Endothelial cell of umbilical vein (primary cell): Measurements from ENCODE around the gene TPMT. TPM values are rescaled to one million over a fixed set of nuclear protein-coding genes. Genes with fewer than 3 reads are reported as not detected.

ENCODE experiments used
- BruUV-seq: library from RNA; stranded (reverse); fragments of 400-500 nt; replicated peaks from 2 replicates; lab custom pipeline; 2021; lab: Mats Ljungman, UMichigan
- CTCF ChIA-PET: fragments of 300-600, 350-600 bp; sonication (Branson Sonifier 250); formaldehyde crosslinking; loops from one replicate; lab custom pipeline; 2021; ENCODE audit warnings: antibody characterized with exemption, inconsistent platforms; lab: Charles Lee
- POLR2A ChIA-PET: fragments of 300-600, 350-600 bp; sonication (Branson Sonifier 250); formaldehyde crosslinking; loops from one replicate; lab custom pipeline; 2021; ENCODE audit warnings: antibody characterized with exemption, inconsistent platforms; lab: Charles Lee
- DNase-seq: peaks from one replicate; pipeline ENCODE4 v3.0.0-alpha.2; 2011; ENCODE audit warnings: low read depth, low spot score
- FAIRE-seq: peaks from 2 replicates; lab custom pipeline; 2011; peaks lifted over from hg19 to GRCh38; lab: Jason Lieb, UNC
- H2AFZ ChIP-seq: 2 replicates; pipeline ENCODE4 v1.6.0; 2012; ENCODE audit warnings: low read depth, low read length, control low read depth, inconsistent platforms
- H3K27ac ChIP-seq: 2 replicates; pipeline ENCODE4 v1.5.1; 2011; ENCODE audit warnings: low read depth, mild to moderate bottlenecking, control low read depth, low read length, moderate library complexity; ENCODE audit not compliant: insufficient read depth
- H3K27me3 ChIP-seq, 2 experiments: 2 replicates each; pipeline versions ENCODE4 v1.6.0 to v1.6.1; 2011; ENCODE audit warnings: low read length in 2 of 2, mixed read lengths in 1 of 2; ENCODE audit not compliant: control insufficient read depth in 2 of 2, insufficient read depth in 2 of 2
- H3K36me3 ChIP-seq, 2 experiments: 2 replicates in 1 of 2; 3 replicates in 1 of 2; pipeline ENCODE4 v1.5.1; 2011; ENCODE audit warnings: low read length in 2 of 2, mild to moderate bottlenecking in 1 of 2, moderate library complexity in 1 of 2; ENCODE audit not compliant: control insufficient read depth in 2 of 2, insufficient read depth in 2 of 2; ENCODE audit errors: extremely low read depth in 1 of 2
- H3K4me1 ChIP-seq: 3 replicates; pipeline ENCODE4 v1.5.1; 2011; ENCODE audit warnings: mild to moderate bottlenecking, low read length; ENCODE audit not compliant: control insufficient read depth, insufficient read depth; ENCODE audit errors: extremely low read depth
- H3K4me2 ChIP-seq: 2 replicates; pipeline ENCODE4 v1.6.1; 2011; ENCODE audit warnings: low read length, control low read depth, mixed read lengths; ENCODE audit not compliant: insufficient read depth
- H3K4me3 ChIP-seq, 3 experiments: fragments of 200-600 bp in 1 of 3; sonication (generic), shearing (Covaris generic) in 1 of 3; replicated peaks in 1 of 3; 2 replicates each; pipeline ENCODE4 v1.5.1; 2011 to 2016; ENCODE audit warnings: control low read depth in 3 of 3, low read length in 3 of 3, mild to moderate bottlenecking in 2 of 3, inconsistent platforms in 1 of 3, low read depth in 1 of 3, moderate library complexity in 1 of 3; ENCODE audit not compliant: insufficient read depth in 1 of 3
- H3K79me2 ChIP-seq: 2 replicates; pipeline ENCODE4 v1.6.0; 2012; ENCODE audit warnings: low read length, inconsistent platforms; ENCODE audit not compliant: control insufficient read depth, insufficient read depth
- H3K9ac ChIP-seq: replicated peaks from 2 replicates; pipeline ENCODE3; 2011; ENCODE audit warnings: low read length, control low read depth; ENCODE audit not compliant: insufficient read depth; ENCODE audit errors: extremely low read depth
- H3K9me1 ChIP-seq: replicated peaks from 3 replicates; pipeline ENCODE4 v1.6.0; 2011; ENCODE audit warnings: mild to moderate bottlenecking, low read length; ENCODE audit not compliant: control insufficient read depth, insufficient read depth; ENCODE audit errors: extremely low read depth
- H3K9me3 ChIP-seq: replicated peaks from 2 replicates; pipeline ENCODE4 v1.5.1; 2012; ENCODE audit warnings: low read length, inconsistent platforms; ENCODE audit not compliant: control insufficient read depth, insufficient read depth
- H4K20me1 ChIP-seq: replicated peaks from 2 replicates; pipeline ENCODE3; 2011; ENCODE audit warnings: mild to moderate bottlenecking, low read length; ENCODE audit not compliant: control insufficient read depth, insufficient read depth; ENCODE audit errors: extremely low read depth
- CTCF ChIP-seq, 2 donors: IDR thresholded peaks; 1 replicate in 1 of 2; 2 replicates in 1 of 2; pipeline ENCODE4 v1.5.1; 2011; ENCODE audit warnings: low read length in 2 of 2, mild to moderate bottlenecking in 2 of 2, moderate library complexity in 2 of 2, control low read depth in 1 of 2, inconsistent platforms in 1 of 2, low read depth in 1 of 2; ENCODE audit not compliant: insufficient read depth in 1 of 2; ENCODE audit errors: extremely low read depth in 1 of 2
- EZH2 ChIP-seq: IDR thresholded peaks from 2 replicates; pipeline ENCODE4 v1.6.1; 2012; ENCODE audit warnings: borderline replicate concordance, low read depth, mild to moderate bottlenecking, moderate library complexity, low read length, inconsistent platforms; ENCODE audit not compliant: severe bottlenecking
- FOS ChIP-seq: IDR thresholded peaks from 2 replicates; pipeline ENCODE4 v1.6.1; 2011; ENCODE audit warnings: mild to moderate bottlenecking, low read length, moderate library complexity, borderline replicate concordance; ENCODE audit not compliant: insufficient read depth
- GATA2 ChIP-seq: IDR thresholded peaks from 2 replicates; pipeline ENCODE4 v1.7.0; 2011; ENCODE audit warnings: low read depth, mild to moderate bottlenecking, moderate library complexity, mixed read lengths, low read length; ENCODE audit not compliant: insufficient read length, insufficient read depth
- JUN ChIP-seq: IDR thresholded peaks from 2 replicates; pipeline ENCODE4 v1.6.1; 2011; ENCODE audit warnings: borderline replicate concordance, low read depth; ENCODE audit not compliant: insufficient read length, insufficient read depth
- MAX ChIP-seq: IDR thresholded peaks from 2 replicates; pipeline ENCODE4 v1.6.1; 2011; ENCODE audit not compliant: insufficient read depth, insufficient read length
- MYC ChIP-seq: IDR thresholded peaks from one replicate; pipeline ENCODE4 v1.6.1; 2011; ENCODE audit warnings: mild to moderate bottlenecking, low read depth, low read length
- POLR2A ChIP-seq: IDR thresholded peaks from 2 replicates; pipeline ENCODE4 v1.6.1; 2012; ENCODE audit warnings: low read depth, mild to moderate bottlenecking, control low read depth, low read length
- POLR2AphosphoS5 ChIP-seq: IDR thresholded peaks from 2 replicates; pipeline ENCODE4 v1.6.1; 2012; ENCODE audit warnings: low read depth, mild to moderate bottlenecking, control low read depth, low read length, moderate library complexity; ENCODE audit not compliant: insufficient read depth
- dilution Hi-C: fragments of 300-500 bp; cut with MboI; formaldehyde crosslinking; loops from one replicate; pipeline ENCODE4 v1.15.0; 2019; ENCODE audit warnings: low sequenced_read_pairs; ENCODE audit not compliant: extremely low pct_ligation_motif_present
- intact Hi-C: fragments of 100-400 bp; cut with micrococcal nuclease; formaldehyde crosslinking; loops from one replicate; pipeline ENCODE4 v1.10.0; 2022
- polyA plus RNA-seq, 4 experiments: library from polyadenylated mRNA; depleted of rRNA in 3 of 4; stranded (reverse) in 3 of 4; unstranded in 1 of 4; fragments of >200 nt; gene quantifications; 2 replicates each; pipeline versions ENCODE4 v1.2.1 to v1.2.3, GENCODE V29; 2011 to 2012; ENCODE audit warnings: missing spikeins in 1 of 4
- total RNA-seq: library from RNA; stranded (reverse); gene quantifications from 2 replicates; pipeline ENCODE4 v1.2.3, GENCODE V29; 2021

The TPMT gene
- total and polyA plus RNA-seq, 2 donors (not counting 3 experiments of a cell fraction or from before 2014, with no cell fraction given), result 6.5 to 11.1 TPM

DNA sequence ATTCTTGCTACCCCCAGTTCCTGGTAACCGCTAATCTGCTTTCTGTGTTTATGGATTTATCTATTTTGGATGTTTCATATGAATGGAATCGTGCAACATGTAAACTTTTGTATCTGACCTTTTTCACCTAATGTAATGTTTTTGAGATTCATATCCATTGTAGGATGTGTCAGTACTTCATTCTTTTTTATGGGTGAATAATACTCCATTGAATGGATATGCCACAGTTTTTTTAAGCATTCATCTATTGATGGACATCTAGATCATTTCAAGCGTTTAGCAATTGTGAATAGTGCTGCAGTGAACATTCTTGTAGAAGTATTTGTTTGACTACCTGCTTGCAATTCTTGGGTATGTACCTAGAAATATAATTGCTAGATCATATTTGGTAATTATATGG is 13.4 kb upstream of the TPMT start:
- POLR2A ChIA-PET, result no interaction called here

GRCh38 chr6:18166312-18167036 is 11.6 kb upstream of the TPMT start:
- H3K27me3 ChIP-seq, result no peaks in the 10 kb centered on the region
- H3K4me3 ChIP-seq, result no peak overlapping the region
- intact Hi-C loops, result no loop called here
- no peak for TF ChIP-seq POLR2AphosphoS5
- TF ChIP-seq MAX, result no peak
- TF ChIP-seq GATA2, result no peak
- no peak for TF ChIP-seq EZH2
- TF ChIP-seq FOS, result no peak
- TF ChIP-seq JUN, result no peak
- TF ChIP-seq MYC, result no peak
- TF ChIP-seq POLR2A, result no peak
- TF ChIP-seq CTCF (IDR thresholded peaks at IDR 0.05; ENCODE audit: extremely low read depth in 1 of 2, insufficient read depth in 1 of 2, low read depth in 1 of 2, low read length in 2 of 2), result no peak
- H3K9me3 ChIP-seq, result no peaks in the 10 kb centered on the region
- H3K36me3 ChIP-seq, result peaks cover 0 to 2% of the 10 kb centered on the region in 2 experiments
- H3K4me1 ChIP-seq, result no peaks in the 10 kb centered on the region
- ChIA-PET POLR2A (interaction anchor here (0.6 kb wide), 1 partner anchor 373 kb away, joined by 3 read pairs; no protein-coding TSS in a partner anchor), CTCF (no interaction called here)
- no peak for DNase-seq
- H3K27ac ChIP-seq, result no peak overlapping the region
- H3K4me2 ChIP-seq, result no peak overlapping the region
- no peak overlapping the region for H2AFZ ChIP-seq
- H4K20me1 ChIP-seq, result no peaks in the 10 kb centered on the region
- no peak for FAIRE-seq
- H3K79me2 ChIP-seq, result no peaks in the 10 kb centered on the region
- BruUV-seq, result no TSS peak
- no peak overlapping the region for H3K9ac ChIP-seq
- no peaks in the 10 kb centered on the region for H3K9me1 ChIP-seq
- dilution Hi-C loops, result no loop called here

More for the DNA sequence above, 13.4 kb upstream of the TPMT start:
- Histone ChIP-seq H4K20me1 (no peaks in the 10 kb centered on the region), H3K79me2 (no peaks in the 10 kb centered on the region), H2AFZ (no peak overlapping the region), H3K27me3 (no peaks in the 10 kb centered on the region), H3K9me1 (no peaks in the 10 kb centered on the region), H3K27ac (no peak overlapping the region), H3K4me2 (no peak overlapping the region), H3K4me1 (no peaks in the 10 kb centered on the region), H3K9ac (no peak overlapping the region), H3K9me3 (no peaks in the 10 kb centered on the region), H3K36me3 (no peaks in the 10 kb centered on the region), H3K4me3 (no peak overlapping the region)
- DNase-seq, result no peak
- dilution Hi-C loops, result no loop called here
- BruUV-seq, result no TSS peak
- FAIRE-seq, result no peak
- no peak for TF ChIP-seq GATA2
- TF ChIP-seq POLR2A, result no peak
- no peak for TF ChIP-seq JUN
- TF ChIP-seq MAX, result no peak
- no peak for TF ChIP-seq POLR2AphosphoS5
- TF ChIP-seq EZH2, result no peak
- no peak for TF ChIP-seq MYC
- no peak for TF ChIP-seq FOS
- CTCF ChIA-PET, result no interaction called here
- intact Hi-C loops, result no loop called here
